Measurements from ENCODE around the gene PLCL1.
"Not testable (repeated sequence)": the region's sequence is repeated elsewhere in the genome, so short reads cannot be mapped to it uniquely, and the experiment has no call there.

The PLCL1 gene

GRCh38 chr2:197810491-197810890 lies 6.1 kb downstream of the PLCL1 start:
- DNase-seq = no peak

DNA sequence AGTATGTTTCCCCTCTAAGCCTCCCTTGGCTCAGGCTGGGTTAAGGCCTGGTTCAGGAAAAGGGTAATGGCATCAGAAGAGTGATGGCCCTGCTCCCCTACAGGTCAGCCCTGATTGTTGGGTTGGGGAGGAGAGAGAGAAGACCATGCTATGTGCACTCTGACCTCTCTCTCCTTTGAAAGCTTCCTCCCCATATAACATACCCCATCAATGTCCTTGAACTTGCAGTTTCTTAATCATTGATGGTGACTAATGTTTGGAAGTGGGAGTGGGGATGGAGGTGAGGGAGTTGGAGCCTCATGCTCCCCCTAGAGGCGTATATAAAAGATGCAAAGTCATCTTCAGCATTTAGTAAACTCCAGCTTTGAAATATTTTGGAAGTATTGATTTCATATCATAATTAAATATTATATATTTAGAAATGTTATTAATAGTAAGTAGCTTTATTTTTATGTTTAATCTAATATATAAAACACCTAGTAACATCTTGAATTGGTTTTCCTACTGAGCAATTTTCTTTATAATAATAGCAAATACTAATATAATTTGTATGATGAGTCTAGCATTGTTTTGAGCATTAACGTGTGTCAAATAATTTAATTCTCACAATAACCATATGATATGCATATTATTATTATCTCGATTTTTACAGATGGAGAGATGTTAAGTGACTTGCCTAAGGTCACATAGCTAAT lies 8.8 kb downstream of the PLCL1 start:
- DNase-seq = no peak

- DNase-seq = no peak
These were observed 10.1 kb downstream of the PLCL1 start for GRCh38 chr2:197814526-197814925.

DNA sequence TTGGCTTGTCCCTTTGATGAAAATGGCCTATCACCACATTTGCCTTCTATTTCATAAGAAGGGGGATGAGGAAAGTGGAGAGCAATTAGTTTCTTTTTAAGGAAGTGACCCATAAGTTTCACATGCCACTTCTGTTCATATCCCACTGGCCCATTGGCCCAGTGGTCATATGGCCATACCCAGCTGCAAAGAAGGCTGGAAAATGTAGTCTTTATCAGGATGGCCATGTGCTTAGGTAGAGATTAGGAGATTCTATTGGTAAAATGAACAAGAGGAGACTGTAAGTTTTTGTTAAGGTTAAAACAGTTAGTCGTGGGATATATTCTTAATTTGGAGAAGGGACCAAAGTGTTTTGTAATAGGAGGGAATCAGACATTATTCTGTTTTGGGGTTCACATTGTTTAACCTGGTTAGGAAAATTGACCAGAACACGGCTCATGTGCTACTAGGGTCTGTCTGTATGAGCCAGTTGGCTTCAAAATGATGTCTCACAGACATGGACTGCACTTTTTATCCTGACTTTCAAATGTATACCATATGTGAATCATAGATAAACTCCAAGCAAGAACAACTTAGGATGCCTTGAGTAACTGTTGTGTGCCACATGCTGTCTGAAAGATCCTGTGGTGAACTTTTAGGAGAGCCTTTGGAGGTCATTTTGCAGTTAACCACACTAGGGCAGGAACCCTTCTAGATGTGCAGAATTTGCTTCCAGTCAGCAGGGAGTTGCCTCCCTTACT lies 17.3 kb downstream of the PLCL1 start:
- no peak for DNase-seq

- DNase-seq = no peak
These were observed 17.9 kb downstream of the PLCL1 start for GRCh38 chr2:197822333-197822732.

DNA sequence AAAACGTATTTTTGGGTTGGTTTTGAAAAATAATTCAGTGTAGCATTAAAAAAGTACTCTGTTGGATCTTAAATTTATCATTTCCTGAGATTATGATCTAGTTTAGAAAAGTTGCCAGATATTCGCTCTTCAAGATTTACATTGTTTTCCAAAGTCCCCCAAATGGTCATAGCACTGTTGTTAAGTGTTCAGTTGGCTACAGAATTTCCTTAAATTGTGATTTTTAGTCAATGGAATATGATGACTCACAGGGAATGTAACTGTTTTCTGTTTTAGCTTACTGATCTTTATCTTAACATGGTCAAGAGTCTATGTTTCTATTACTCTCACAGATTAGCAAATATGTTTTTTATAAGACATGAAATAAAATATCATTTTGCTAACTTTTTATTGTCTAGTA lies 23.2 kb downstream of the PLCL1 start:
- no peak for DNase-seq

- DNase-seq = no peak
These were observed 24.2 kb downstream of the PLCL1 start for GRCh38 chr2:197828464-197829135.

- DNase-seq = not testable (repeated sequence)
These were observed 30.4 kb downstream of the PLCL1 start for GRCh38 chr2:197834771-197835170.

- DNase-seq = no peak
These were observed 30.9 kb downstream of the PLCL1 start for GRCh38 chr2:197835293-197835692.

DNA sequence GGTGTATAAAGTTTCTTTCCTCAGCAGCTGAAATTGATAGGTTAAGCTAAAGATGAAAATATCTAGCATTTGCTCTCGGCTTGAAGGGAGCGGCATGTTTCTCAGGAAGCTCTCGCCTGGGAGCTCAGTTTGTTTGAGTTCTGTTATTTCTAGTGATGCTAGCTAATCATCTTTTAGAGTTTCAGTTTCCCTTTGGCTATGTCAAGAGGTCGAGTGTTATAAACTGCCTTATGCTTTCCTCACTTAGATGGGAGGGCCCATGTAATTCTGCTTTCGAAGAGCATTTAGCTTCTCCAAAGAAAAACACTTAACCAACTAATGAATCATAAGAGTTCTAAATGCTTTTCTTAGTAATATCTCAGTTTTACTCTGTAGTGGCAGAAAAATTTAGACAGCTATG lies 33.6 kb downstream of the PLCL1 start:
- DNase-seq = no peak

DNA sequence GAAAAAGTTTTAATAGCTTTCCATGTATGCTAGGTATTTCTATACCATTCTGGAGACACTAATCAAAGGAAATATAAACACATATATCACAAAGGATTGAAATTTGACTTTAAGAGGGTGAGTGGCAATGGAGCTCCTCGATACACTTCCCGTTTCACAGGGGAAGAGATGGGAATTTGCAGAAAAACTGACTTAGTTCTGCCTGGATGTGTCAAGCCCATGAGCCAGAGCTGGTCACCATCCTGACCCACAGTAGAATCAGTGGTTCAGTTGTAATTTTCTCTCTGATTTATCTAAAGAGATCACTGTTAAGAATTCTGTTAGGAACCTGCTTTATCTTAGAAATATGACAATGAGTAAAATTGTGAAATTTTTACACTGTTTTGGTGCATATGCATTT lies 34.2 kb downstream of the PLCL1 start:
- DNase-seq = no peak

- no peak for DNase-seq
These were observed 34.9 kb downstream of the PLCL1 start for GRCh38 chr2:197839327-197839726.

DNA sequence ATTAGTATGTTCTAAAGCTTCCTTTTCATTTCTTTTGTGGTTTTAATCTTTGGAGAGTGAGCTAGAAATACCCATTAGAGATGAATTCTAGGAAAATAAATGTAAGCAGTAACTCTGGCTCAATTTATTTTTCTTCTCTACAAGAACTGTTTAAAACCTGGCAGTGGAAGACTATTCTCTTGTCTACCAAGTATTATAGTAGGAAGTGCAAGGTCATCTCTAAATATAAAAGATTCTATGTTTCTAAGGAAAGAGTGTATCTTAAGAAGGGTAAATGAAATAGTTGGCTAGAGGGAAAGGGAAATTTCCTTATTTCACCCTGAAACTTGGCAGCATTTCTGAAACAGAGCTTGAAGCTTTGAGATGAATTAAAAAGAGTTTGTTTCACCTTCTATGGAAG lies 35.5 kb downstream of the PLCL1 start:
- no peak for DNase-seq

DNA sequence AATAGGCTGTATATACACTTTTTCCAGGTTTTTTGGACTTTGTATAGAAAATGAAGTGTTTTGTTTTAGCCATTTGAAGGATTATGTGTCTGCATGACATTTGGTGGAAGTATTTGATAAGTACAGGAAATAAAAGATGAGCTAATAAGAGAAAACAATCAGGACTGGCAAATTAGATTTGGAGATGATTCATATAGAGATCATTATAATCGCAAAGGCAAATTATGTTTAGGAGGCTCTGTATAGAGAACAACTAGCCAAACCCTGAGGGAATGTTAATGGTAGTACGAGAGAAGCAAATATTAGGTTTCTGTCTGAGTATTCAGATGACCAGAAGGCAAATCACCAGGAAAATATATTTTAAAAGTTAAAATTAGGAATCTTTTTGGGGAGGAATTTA lies 41.7 kb downstream of the PLCL1 start:
- no peak for DNase-seq

GRCh38 chr2:197846777-197847176 lies 42.4 kb downstream of the PLCL1 start:
- no peak for DNase-seq

DNA sequence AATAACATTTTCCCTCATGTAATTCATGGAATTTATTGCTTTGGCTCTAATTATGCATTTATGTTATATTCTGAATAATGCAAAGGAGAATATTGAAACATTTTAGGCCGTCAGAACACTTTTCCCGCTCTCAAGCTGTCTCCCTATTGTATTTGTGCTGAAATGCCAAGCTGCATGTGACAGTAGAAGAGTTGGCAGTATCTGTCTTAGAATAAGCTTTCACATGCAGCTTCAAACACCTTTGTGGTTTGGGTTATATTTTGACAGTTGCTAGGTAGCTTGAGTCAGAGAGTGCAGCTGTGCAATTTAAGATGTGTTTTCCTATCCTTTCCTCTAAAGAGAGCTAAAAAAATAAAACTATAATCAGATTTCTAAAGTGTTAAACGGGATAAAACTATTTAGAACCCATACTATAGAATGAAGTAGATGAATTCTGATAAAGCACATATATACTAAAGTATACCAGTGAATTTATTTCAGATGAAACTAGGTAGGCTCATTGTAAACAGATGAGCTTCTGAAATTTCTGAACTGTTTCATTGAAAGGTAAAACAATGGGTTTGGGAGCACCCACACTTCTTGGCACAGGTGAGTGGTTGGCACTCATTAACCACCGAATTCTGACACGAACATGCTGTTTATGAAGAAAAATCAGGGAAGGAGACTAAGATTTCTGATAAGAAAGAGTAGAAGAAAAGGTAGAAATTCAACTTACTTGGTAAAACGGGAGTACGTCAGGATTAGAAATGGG lies 43.4 kb downstream of the PLCL1 start:
- DNase-seq = no peak

- DNase-seq = no peak
These were observed 44.2 kb downstream of the PLCL1 start for GRCh38 chr2:197848602-197849001.

GRCh38 chr2:197850882-197851450 lies 46.6 kb downstream of the PLCL1 start:
- no peak for DNase-seq

DNA sequence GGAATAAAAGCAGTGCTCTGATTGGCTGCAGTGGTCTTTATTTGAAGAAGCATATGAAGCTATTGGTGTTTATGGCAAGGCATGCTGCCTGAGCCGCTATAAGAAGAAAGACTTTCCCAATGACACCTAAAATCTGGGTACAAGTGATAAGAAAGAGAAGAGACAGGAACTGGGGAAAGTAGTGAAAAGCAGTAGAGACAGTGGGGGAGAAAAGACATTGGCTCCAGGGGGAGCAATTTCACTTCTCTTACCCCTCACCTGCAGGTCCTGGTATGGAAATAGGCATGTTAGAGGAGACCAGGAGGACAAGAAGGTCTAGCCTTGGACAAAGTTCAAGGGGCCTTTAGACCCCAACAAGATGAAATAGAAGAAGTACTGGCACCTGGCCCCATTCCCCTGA lies 47.1 kb downstream of the PLCL1 start:
- no peak for DNase-seq

- no peak for DNase-seq
These were observed 47.7 kb downstream of the PLCL1 start for GRCh38 chr2:197852108-197852507.

DNA sequence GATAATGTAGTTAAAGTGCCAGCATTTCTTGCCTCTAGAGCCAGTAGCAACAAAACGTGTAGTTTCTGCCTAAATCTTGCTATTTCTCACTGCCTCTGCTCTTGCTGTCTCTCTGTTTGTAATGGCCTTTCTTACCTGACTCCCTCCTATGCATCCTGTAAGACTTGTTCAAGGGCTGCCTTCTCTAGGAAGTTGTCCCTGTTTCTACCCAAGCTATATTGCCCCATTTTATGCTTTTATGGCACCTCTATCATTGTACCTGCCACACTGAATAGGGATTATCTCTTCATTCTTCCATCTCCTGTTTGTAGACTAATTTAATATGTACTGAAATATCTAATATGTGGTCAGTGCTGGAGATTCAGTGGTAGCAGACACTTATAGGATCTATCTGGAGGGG lies 49.2 kb downstream of the PLCL1 start:
- DNase-seq = no peak

GRCh38 chr2:197857476-197858107 lies 53.2 kb downstream of the PLCL1 start:
- no peak for DNase-seq

All from NCI-H1105 treated with DMSO at 0.1 percent for 48 hours (cell line).